Measurements from ENCODE around the gene SPEF1. TPM values are rescaled to one million over a fixed set of nuclear protein-coding genes. Genes with fewer than 3 reads are reported as not detected.
A peak's percentile ranks its signal among the peaks of the same experiment; 100 is the strongest.

The SPEF1 gene
- total RNA-seq, 2 experiments from 2014 or later = not detected

DNA sequence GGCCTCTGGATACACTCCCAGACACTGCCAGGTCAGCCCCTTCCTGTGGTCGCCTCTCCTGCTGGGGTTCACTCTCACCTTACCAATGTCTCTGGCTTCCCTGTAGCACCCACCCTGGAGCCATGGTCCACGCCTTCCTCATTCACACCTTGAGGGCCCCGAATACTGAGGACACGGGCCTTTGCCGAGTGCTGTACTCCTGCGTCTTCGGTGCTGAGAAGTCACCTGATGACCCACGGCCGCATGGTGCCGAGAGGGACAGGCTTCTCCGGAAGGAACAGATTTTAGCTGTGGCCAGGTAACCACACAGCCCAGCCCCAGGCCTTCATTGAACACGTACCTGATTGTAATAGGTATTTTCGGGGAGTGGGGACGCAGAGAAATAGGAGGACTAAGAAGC, 40.7 kb upstream of the SPEF1 start:
- H3K4me3 ChIP-seq (ENCODE audit: low read length) = no peak overlapping the region
- H3K36me3 Mint-ChIP-seq (ENCODE audit: low read depth) = peaks cover 47% of the 10 kb centered on the region
- POLR2A ChIA-PET = interaction anchor here (4.5 kb wide), 1 partner anchor 35 kb away, joined by 75 read pairs; the partner anchor contains the start of gene CENPB
- TF ChIP-seq, protein P1, sequence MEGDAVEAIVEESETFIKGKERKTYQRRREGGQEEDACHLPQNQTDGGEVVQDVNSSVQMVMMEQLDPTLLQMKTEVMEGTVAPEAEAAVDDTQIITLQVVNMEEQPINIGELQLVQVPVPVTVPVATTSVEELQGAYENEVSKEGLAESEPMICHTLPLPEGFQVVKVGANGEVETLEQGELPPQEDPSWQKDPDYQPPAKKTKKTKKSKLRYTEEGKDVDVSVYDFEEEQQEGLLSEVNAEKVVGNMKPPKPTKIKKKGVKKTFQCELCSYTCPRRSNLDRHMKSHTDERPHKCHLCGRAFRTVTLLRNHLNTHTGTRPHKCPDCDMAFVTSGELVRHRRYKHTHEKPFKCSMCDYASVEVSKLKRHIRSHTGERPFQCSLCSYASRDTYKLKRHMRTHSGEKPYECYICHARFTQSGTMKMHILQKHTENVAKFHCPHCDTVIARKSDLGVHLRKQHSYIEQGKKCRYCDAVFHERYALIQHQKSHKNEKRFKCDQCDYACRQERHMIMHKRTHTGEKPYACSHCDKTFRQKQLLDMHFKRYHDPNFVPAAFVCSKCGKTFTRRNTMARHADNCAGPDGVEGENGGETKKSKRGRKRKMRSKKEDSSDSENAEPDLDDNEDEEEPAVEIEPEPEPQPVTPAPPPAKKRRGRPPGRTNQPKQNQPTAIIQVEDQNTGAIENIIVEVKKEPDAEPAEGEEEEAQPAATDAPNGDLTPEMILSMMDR (IDR thresholded peaks at IDR 0.05) = no peak
- H3K4me1 ChIP-seq (ENCODE audit: insufficient read depth, low read length) = peaks cover 38% of the 10 kb centered on the region
- H3K9me3 Mint-ChIP-seq = no peaks in the 10 kb centered on the region
- H3K27ac ChIP-seq (ENCODE audit: low read depth in 1 of 2, low read length in 2 of 2) = no peak overlapping the region
- no peaks in the 10 kb centered on the region for H3K27me3 Mint-ChIP-seq
- no peaks in the 10 kb centered on the region for H3K27me3 ChIP-seq (ENCODE audit: control insufficient read depth in 1 of 2, insufficient read depth in 2 of 2, low read length in 2 of 2)
- H3K4me3 Mint-ChIP-seq = peak overlapping the region; percentile 94
- peaks cover 32% of the 10 kb centered on the region for H3K4me1 Mint-ChIP-seq (ENCODE audit: low read depth)
- H3K27ac Mint-ChIP-seq = peak overlapping the region; percentile 99
- peaks cover 40% of the 10 kb centered on the region for H3K36me3 ChIP-seq (ENCODE audit: insufficient read depth, low read length)
- intact Hi-C loops (cut with DNase I, micrococcal nuclease) = loop anchor here (2.0 to 5.0 kb wide), 3 partner anchors 35 to 69 kb away; partner anchors contain the start of gene PANK2 (in 1 of the 2)
- peak in 1 of 14 experiments; percentile 16 for DNase-seq
- H3K9me3 ChIP-seq (ENCODE audit: control insufficient read depth in 1 of 2, insufficient read depth in 1 of 2, low read length in 2 of 2) = no peaks in the 10 kb centered on the region
- CTCF ChIA-PET = interaction anchor here (1.1 to 4.2 kb wide), 4 partner anchors 26 to 54 kb away, joined by 3 to 59 read pairs (median 21); partner anchors contain the start of genes CDC25B and CENPB
- ATAC-seq (ENCODE audit: poor library complexity) = no peak

DNA sequence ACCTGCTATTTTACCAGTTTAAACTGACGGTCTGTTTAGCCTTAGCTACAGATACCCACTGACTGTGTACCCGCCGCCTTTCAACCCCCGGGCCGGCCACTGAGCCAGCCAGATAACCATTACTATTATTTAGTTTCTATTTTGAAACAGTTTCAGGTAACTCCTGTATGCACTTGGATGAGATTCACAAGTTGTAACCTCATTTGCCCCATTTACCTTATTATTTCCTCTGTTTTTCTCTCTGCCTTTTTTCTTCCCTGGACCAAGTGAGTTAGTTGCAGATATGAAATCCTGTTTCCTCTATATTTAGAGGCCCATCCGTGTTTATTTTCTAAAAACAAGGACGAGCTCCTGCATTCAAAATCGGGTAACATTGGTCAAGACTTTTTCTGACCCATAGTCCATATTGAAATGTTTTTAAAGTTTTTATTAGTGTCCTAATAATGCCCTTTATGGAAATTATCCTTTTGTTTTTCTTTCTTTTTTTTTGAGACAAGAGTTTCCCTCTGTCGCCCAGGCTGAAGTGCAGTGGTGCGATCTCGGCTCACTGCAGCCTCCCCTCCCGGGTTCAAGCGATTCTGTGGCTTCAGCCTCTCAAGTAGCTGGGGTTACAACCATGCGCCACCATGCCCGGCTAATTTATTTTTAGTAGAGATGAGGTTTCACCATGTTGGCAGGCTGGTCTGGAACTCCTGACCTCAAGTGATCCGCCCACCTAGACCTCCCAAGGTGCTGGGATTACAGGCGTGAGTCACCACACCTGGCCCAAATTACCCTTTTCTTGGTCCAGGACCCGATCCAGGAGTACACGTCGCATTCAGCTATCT, 39.9 kb upstream of the SPEF1 start:
- Histone ChIP-seq H3K27ac (ENCODE audit: low read depth in 1 of 2, low read length in 2 of 2) (peak overlapping the region; percentile 93 to 99), H3K4me3 (ENCODE audit: low read length) (peak overlapping the region; percentile 92), H3K36me3 (ENCODE audit: insufficient read depth, low read length) (peaks cover 35% of the 10 kb centered on the region), H3K9me3 (ENCODE audit: control insufficient read depth in 1 of 2, insufficient read depth in 1 of 2, low read length in 2 of 2) (no peaks in the 10 kb centered on the region), H3K4me1 (ENCODE audit: insufficient read depth, low read length) (peaks cover 46% of the 10 kb centered on the region), H3K27me3 (ENCODE audit: control insufficient read depth in 1 of 2, insufficient read depth in 2 of 2, low read length in 2 of 2) (no peaks in the 10 kb centered on the region)
- no peaks in the 10 kb centered on the region for H3K9me3 Mint-ChIP-seq
- no peaks in the 10 kb centered on the region for H3K27me3 Mint-ChIP-seq
- DNase-seq = peak in 1 of 14 experiments; percentile 18
- intact Hi-C loops (cut with DNase I, micrococcal nuclease) = loop anchor here (1.0 to 5.0 kb wide), 7 partner anchors 10 to 68 kb away; partner anchors contain the start of genes CENPB (in 1 of the 2) and PANK2 (in 1 of the 2)
- CTCF ChIA-PET = interaction anchor here (0.6 to 4.2 kb wide), 20 partner anchors 9 to 264 kb away, joined by 3 to 59 read pairs (median 5); partner anchors contain the start of genes CDC25B, CENPB and SPEF1
- POLR2A ChIA-PET = interaction anchor here (1.1 to 4.5 kb wide), 14 partner anchors 10 to 264 kb away, joined by 3 to 75 read pairs (median 11); partner anchors contain the start of genes ADISSP, CDC25B, CENPB and SPEF1
- H3K4me1 Mint-ChIP-seq (ENCODE audit: low read depth) = peaks cover 40% of the 10 kb centered on the region
- TF ChIP-seq, protein P1 (IDR thresholded peaks at IDR 0.05) = no peak
- no peak for ATAC-seq (ENCODE audit: poor library complexity)
- H3K36me3 Mint-ChIP-seq (ENCODE audit: low read depth) = peaks cover 44% of the 10 kb centered on the region
- H3K4me3 Mint-ChIP-seq = peak overlapping the region; percentile 94
- H3K27ac Mint-ChIP-seq = peak overlapping the region; percentile 99

DNA sequence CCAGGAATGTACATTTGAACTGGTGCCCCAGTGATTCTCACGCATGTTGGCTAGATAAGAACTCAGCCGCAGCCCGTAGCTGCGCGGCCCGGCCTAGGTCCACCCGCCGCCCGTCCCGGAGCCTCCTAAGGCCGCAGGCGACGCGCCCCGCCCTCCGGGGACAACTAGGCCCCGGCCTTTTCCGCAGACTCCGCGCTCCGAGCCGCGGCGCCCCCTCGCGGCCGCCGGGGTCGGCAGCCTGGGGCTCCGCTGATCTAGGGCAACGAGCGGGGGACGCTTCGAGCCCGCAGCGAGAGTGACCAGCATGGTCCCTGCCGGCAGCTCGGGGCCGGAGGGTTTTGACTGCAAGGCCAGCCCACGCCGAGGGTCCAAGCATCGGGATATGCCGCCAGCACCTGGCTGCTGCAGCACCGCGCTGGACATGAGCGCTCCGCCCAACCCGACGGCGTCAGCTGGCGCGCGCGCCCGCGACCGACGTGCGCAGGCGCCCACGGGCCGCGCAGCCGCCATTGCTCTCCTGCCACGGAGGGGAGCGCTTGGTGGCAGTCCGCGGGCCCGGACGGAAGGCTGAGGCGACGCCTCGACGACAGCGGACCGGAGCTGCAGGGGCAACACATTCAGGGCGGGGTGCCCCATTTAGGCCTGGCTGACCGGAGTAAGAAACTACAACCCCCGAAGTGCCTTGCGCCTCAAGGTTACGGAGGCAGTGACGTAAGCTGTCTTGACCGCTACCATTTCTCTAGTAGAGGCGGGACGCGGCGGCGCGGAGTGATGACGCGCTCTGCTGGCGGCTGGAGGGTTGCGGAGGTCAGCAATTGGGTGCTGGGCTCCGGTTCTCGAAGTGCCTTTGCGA, 39.0 kb upstream of the SPEF1 start, which contains the start of gene AP5S1:
Gene AP5S1, plus strand, starts transcription at position 500 of the 853 bp plus-strand sequence. CDS start 1,571 bp downstream, outside the sequence.
- ChIA-PET POLR2A (interaction anchor here (1.1 to 4.5 kb wide), 14 partner anchors 9 to 265 kb away, joined by 3 to 75 read pairs (median 11); partner anchors contain the start of genes ADISSP, CDC25B, CENPB and SPEF1), CTCF (interaction anchor here (0.6 to 4.2 kb wide), 22 partner anchors 9 to 265 kb away, joined by 3 to 59 read pairs (median 5); partner anchors contain the start of genes CDC25B, CENPB and SPEF1)
- Histone ChIP-seq H3K27ac (ENCODE audit: low read depth in 1 of 2, low read length in 2 of 2) (peak within 1 kb of the TSS; percentile 93 to 99), H3K36me3 (ENCODE audit: insufficient read depth, low read length) (peaks cover 29% of the 10 kb centered on the region), H3K4me3 (ENCODE audit: low read length) (peak within 1 kb of the TSS; percentile 92), H3K9me3 (ENCODE audit: control insufficient read depth in 1 of 2, insufficient read depth in 1 of 2, low read length in 2 of 2) (no peaks in the 10 kb centered on the region), H3K27me3 (ENCODE audit: control insufficient read depth in 1 of 2, insufficient read depth in 2 of 2, low read length in 2 of 2) (no peaks in the 10 kb centered on the region), H3K4me1 (ENCODE audit: insufficient read depth, low read length) (peaks cover 54% of the 10 kb centered on the region)
- Mint-ChIP-seq H3K4me1 (ENCODE audit: low read depth) (peaks cover 48% of the 10 kb centered on the region), H3K27ac (peak within 1 kb of the TSS; percentile 99), H3K36me3 (ENCODE audit: low read depth) (peaks cover 35% of the 10 kb centered on the region), H3K27me3 (no peaks in the 10 kb centered on the region), H3K9me3 (no peaks in the 10 kb centered on the region), H3K4me3 (peak within 1 kb of the TSS; percentile 94)
- DNase-seq (peak; percentile 71 to 95 (median 84)), ATAC-seq (ENCODE audit: poor library complexity) (peak; percentile 84)
- TF ChIP-seq, protein P1 (IDR thresholded peaks at IDR 0.05) = peak; percentile 89
- intact Hi-C loops (cut with DNase I, micrococcal nuclease) = loop anchor here (1.0 to 5.0 kb wide), 7 partner anchors 9 to 69 kb away; partner anchors contain the start of genes CENPB (in 1 of the 2) and PANK2 (in 1 of the 2)
